ENCODE measurements around the gene SSX7. TPM values are rescaled to one million over a fixed set of nuclear protein-coding genes. Genes with fewer than 3 reads are reported as not detected.

Gene SSX7
- polyA plus RNA-seq, 1 experiment, result not detected

DNA sequence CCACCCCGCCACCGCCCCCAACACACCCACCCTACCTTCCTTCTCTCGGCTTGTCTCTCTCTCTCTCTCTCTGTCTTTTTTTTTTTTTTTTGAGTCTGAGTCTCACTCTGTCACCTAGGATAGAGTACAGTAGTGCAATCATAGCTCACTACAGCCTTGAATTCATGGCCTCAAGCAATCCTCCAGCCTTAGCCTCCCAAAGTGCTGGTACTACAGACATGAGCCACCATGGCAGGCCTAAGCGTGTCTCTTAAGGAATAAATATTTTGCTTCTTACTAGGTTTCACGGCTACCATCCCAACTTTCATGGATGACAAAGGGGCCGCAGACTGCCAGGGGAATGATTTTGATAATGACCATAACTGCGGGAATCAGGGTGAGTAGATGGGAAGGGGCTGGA, 55.8 kb downstream of the SSX7 start:
- ChIA-PET POLR2A (no interaction called here), CTCF (no interaction called here)
- H3K27ac ChIP-seq (ENCODE audit: low read depth, low read length), result no peak overlapping the region
- DNase-seq (ENCODE audit: low read depth, low spot score), result no peak
- no peak overlapping the region for H3K4me3 ChIP-seq (ENCODE audit: low read depth, low read length)
- H3K27me3 ChIP-seq (ENCODE audit: control insufficient read depth, insufficient read depth, low read length), result no peaks in the 10 kb centered on the region
- TF ChIP-seq, protein P1, sequence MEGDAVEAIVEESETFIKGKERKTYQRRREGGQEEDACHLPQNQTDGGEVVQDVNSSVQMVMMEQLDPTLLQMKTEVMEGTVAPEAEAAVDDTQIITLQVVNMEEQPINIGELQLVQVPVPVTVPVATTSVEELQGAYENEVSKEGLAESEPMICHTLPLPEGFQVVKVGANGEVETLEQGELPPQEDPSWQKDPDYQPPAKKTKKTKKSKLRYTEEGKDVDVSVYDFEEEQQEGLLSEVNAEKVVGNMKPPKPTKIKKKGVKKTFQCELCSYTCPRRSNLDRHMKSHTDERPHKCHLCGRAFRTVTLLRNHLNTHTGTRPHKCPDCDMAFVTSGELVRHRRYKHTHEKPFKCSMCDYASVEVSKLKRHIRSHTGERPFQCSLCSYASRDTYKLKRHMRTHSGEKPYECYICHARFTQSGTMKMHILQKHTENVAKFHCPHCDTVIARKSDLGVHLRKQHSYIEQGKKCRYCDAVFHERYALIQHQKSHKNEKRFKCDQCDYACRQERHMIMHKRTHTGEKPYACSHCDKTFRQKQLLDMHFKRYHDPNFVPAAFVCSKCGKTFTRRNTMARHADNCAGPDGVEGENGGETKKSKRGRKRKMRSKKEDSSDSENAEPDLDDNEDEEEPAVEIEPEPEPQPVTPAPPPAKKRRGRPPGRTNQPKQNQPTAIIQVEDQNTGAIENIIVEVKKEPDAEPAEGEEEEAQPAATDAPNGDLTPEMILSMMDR (IDR thresholded peaks at IDR 0.05; ENCODE audit: low read depth, low read length), result no peak
- no peaks in the 10 kb centered on the region for H3K9me3 ChIP-seq (ENCODE audit: control insufficient read depth, insufficient read depth, low read length)

DNA sequence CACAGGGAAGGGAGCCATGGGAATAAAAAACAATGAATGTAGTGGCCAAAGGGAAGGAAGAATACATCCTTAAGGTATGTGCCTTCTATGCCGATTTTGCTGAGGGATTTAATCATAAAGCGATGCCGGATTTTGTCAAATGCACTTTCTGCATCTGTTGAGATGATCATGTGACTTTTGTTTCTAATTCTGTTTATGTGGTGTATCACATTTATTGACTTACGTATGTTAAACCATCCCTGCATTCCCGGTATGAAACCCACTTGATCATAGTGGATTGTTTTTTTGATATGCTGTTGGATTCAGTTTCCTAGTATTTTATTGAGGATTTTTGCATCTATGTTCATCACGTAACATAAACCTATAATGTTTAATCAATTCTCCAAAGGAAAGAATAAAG, 60.0 kb downstream of the SSX7 start:
- H3K4me3 ChIP-seq (ENCODE audit: low read depth, low read length), result no peak overlapping the region
- H3K9me3 ChIP-seq (ENCODE audit: control insufficient read depth, insufficient read depth, low read length), result no peaks in the 10 kb centered on the region
- no peak for DNase-seq (ENCODE audit: low read depth, low spot score)
- H3K27ac ChIP-seq (ENCODE audit: low read depth, low read length), result no peak overlapping the region
- ChIA-PET POLR2A (no interaction called here), CTCF (no interaction called here)
- H3K27me3 ChIP-seq (ENCODE audit: control insufficient read depth, insufficient read depth, low read length), result no peaks in the 10 kb centered on the region
- TF ChIP-seq, protein P1 (IDR thresholded peaks at IDR 0.05; ENCODE audit: low read depth, low read length), result no peak

Small RNA genes within 50 kb of the gene (small RNA-seq; reads per million reads assigned to genes)
- not detected for gene AL450023.3 (ENCODE audit: insufficient read length, low read depth)
- not detected for gene RNA5SP504 (ENCODE audit: insufficient read length, low read depth)

Other genes starting within 250 kb of the SSX7 start
- not detected in 2 replicates for gene XAGE1A, start 159.1 kb downstream of the SSX7 start, polyA plus RNA-seq (2011; rRNA removed)
- gene XAGE1B, start 137.8 kb downstream of the SSX7 start, polyA plus RNA-seq (2011; rRNA removed), result not detected in 2 replicates
- not detected in 2 replicates for gene SSX2, start 52.3 kb upstream of the SSX7 start, polyA plus RNA-seq (2011; rRNA removed)
- not detected in 2 replicates for gene SSX2B, start 96.4 kb upstream of the SSX7 start, polyA plus RNA-seq (2011; rRNA removed)
- gene SPANXN5, start 142.5 kb upstream of the SSX7 start, polyA plus RNA-seq (2011; rRNA removed), result not detected in 2 replicates
- gene XAGE5, start 156.4 kb upstream of the SSX7 start, polyA plus RNA-seq (2011; rRNA removed), result not detected in 2 replicates
- not detected in 2 replicates for gene XAGE3, start 213.2 kb upstream of the SSX7 start, polyA plus RNA-seq (2011; rRNA removed)
- 15.6 and 20.5 TPM in 2 replicates for gene FAM156B, start 242.4 kb upstream of the SSX7 start, polyA plus RNA-seq (2011; rRNA removed)